Natural killer cell (primary cell): ENCODE data around the gene ASIC5. TPM values are rescaled to one million over a fixed set of nuclear protein-coding genes. Genes with fewer than 3 reads are reported as not detected.

ENCODE experiments used
- ATAC-seq, 3 donors: fragments of 150-1000 bp in 2 of 3; fragments of 200-7000 bp in 1 of 3; cut with Tn5 transposase; 1 replicate in 1 of 3; 2 replicates in 2 of 3; pipeline ENCODE4 v1.10.0; 2021; ENCODE audit warnings: mild to moderate bottlenecking in 2 of 3, moderate library complexity in 2 of 3
- DNase-seq, 2 donors: peaks; one replicate each; pipeline versions ENCODE4 v3.0.0 to v3.0.0-alpha.2; 2013 to 2021; ENCODE audit warnings: mixed read lengths in 1 of 2
- H3K27ac ChIP-seq: one replicate; pipeline ENCODE4 v1.5.1; 2013; ENCODE audit warnings: mild to moderate bottlenecking, low read length
- H3K27me3 ChIP-seq: one replicate; pipeline ENCODE4 v1.6.1; 2013; ENCODE audit warnings: low read length; ENCODE audit not compliant: control insufficient read depth, insufficient read depth
- H3K36me3 ChIP-seq: one replicate; pipeline ENCODE4 v1.6.1; 2013; ENCODE audit warnings: low read length; ENCODE audit not compliant: control insufficient read depth, insufficient read depth
- H3K4me1 ChIP-seq: one replicate; pipeline ENCODE4 v1.6.1; 2013; ENCODE audit warnings: low read length; ENCODE audit not compliant: control insufficient read depth, insufficient read depth
- H3K4me3 ChIP-seq: one replicate; pipeline ENCODE4 v1.5.1; 2013; ENCODE audit warnings: low read length
- H3K9me3 ChIP-seq: one replicate; pipeline ENCODE4 v1.6.1; 2013; ENCODE audit warnings: low read length; ENCODE audit not compliant: control insufficient read depth, insufficient read depth
- H3K27ac Mint-ChIP-seq, 2 donors: one replicate each; pipeline ENCODE4 v1.8.0; 2022; ENCODE audit warnings: mild to moderate bottlenecking in 2 of 2, mixed read lengths in 2 of 2, moderate library complexity in 1 of 2
- H3K27me3 Mint-ChIP-seq, 2 donors: one replicate each; pipeline ENCODE4 v1.8.0; 2022; ENCODE audit warnings: low read depth in 2 of 2, mixed read lengths in 2 of 2
- H3K36me3 Mint-ChIP-seq: one replicate; pipeline ENCODE4 v1.8.0; 2022; ENCODE audit warnings: mixed read lengths
- H3K4me1 Mint-ChIP-seq, 2 donors: one replicate each; pipeline ENCODE4 v1.8.0; 2022; ENCODE audit warnings: mixed read lengths in 2 of 2
- H3K4me3 Mint-ChIP-seq: one replicate; pipeline ENCODE4 v1.8.0; 2022; ENCODE audit warnings: mild to moderate bottlenecking, moderate library complexity, mixed read lengths
- H3K9me3 Mint-ChIP-seq, 2 donors: one replicate each; pipeline ENCODE4 v1.8.0; 2022; ENCODE audit warnings: mixed read lengths in 2 of 2
- WGBS: methylation state at CpG from one replicate; pipeline ENCODE4 v1.1.7; 2013; ENCODE audit warnings: missing lambda C conversion rate; ENCODE audit not compliant: insufficient coverage; 5-methylcytosine and 5-hydroxymethylcytosine counted together
- intact Hi-C: fragments of 100-400 bp; cut with micrococcal nuclease; formaldehyde crosslinking; loops from one replicate; pipeline ENCODE4 v1.14.2; 2022
- total RNA-seq, 4 donors: library from RNA; stranded (reverse); fragments of 120-200 nt in 1 of 4; gene quantifications; one replicate each; pipeline versions ENCODE4 v1.2.3 to v1.2.4, GENCODE V29; 2013 to 2022
- TF ChIP-seq, protein P1 (sequence below): fragments of 200-600 bp; IDR thresholded peaks from one replicate; pipeline ENCODE4 v1.8.0; 2022; ENCODE audit warnings: antibody characterized with exemption

Gene ASIC5
- not detected for total RNA-seq
- not detected for total RNA-seq (2013)

- no peaks in the 10 kb centered on the region for H3K4me1 Mint-ChIP-seq
- intact Hi-C loops: no loop called here
- no peaks in the 10 kb centered on the region for H3K4me1 ChIP-seq
- H3K36me3 Mint-ChIP-seq: no peaks in the 10 kb centered on the region
- 0% methylated on average over 1 of the region's 1 CpG for WGBS
- peaks cover 3 to 6% of the 10 kb centered on the region in 2 donors for H3K9me3 Mint-ChIP-seq
- H3K27ac Mint-ChIP-seq: no peak within 1 kb of the TSS
- ATAC-seq: no peak
- H3K27me3 Mint-ChIP-seq: no peaks in the 10 kb centered on the region
- TF ChIP-seq, protein P1, sequence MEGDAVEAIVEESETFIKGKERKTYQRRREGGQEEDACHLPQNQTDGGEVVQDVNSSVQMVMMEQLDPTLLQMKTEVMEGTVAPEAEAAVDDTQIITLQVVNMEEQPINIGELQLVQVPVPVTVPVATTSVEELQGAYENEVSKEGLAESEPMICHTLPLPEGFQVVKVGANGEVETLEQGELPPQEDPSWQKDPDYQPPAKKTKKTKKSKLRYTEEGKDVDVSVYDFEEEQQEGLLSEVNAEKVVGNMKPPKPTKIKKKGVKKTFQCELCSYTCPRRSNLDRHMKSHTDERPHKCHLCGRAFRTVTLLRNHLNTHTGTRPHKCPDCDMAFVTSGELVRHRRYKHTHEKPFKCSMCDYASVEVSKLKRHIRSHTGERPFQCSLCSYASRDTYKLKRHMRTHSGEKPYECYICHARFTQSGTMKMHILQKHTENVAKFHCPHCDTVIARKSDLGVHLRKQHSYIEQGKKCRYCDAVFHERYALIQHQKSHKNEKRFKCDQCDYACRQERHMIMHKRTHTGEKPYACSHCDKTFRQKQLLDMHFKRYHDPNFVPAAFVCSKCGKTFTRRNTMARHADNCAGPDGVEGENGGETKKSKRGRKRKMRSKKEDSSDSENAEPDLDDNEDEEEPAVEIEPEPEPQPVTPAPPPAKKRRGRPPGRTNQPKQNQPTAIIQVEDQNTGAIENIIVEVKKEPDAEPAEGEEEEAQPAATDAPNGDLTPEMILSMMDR: no peak
- no peaks in the 10 kb centered on the region for H3K27me3 ChIP-seq
- H3K4me3 ChIP-seq: no peak within 1 kb of the TSS
- H3K4me3 Mint-ChIP-seq: no peak within 1 kb of the TSS
- no peaks in the 10 kb centered on the region for H3K9me3 ChIP-seq
- no peak for DNase-seq
- no peaks in the 10 kb centered on the region for H3K36me3 ChIP-seq
- no peak within 1 kb of the TSS for H3K27ac ChIP-seq
Measured at GRCh38 chr4:155866177-155866576, at the start of gene ASIC5. Gene ASIC5 (minus strand): TSS chr4:155866277. CDS start chr4:155866226, 51 bp downstream.

GRCh38 chr4:155914782-155915181 is 48.7 kb upstream of the ASIC5 start:
- intact Hi-C loops: no loop called here
- no peak overlapping the region for H3K4me3 ChIP-seq
- no peaks in the 10 kb centered on the region for H3K36me3 ChIP-seq
- H3K4me1 Mint-ChIP-seq: no peaks in the 10 kb centered on the region
- no peak overlapping the region for H3K4me3 Mint-ChIP-seq
- no peaks in the 10 kb centered on the region for H3K27me3 ChIP-seq
- peaks cover 0 to 3% of the 10 kb centered on the region in 2 donors for H3K9me3 Mint-ChIP-seq
- H3K27ac Mint-ChIP-seq: no peak overlapping the region
- no peak for ATAC-seq
- DNase-seq: no peak
- no peak overlapping the region for H3K27ac ChIP-seq
- TF ChIP-seq, protein P1: no peak
- H3K36me3 Mint-ChIP-seq: no peaks in the 10 kb centered on the region
- WGBS: 79% methylated on average over 4 of the region's 5 CpGs
- H3K27me3 Mint-ChIP-seq: peaks cover 7 to 10% of the 10 kb centered on the region in 2 donors
- no peaks in the 10 kb centered on the region for H3K4me1 ChIP-seq
- H3K9me3 ChIP-seq: no peaks in the 10 kb centered on the region

- intact Hi-C loops: no loop called here
- no peaks in the 10 kb centered on the region for H3K4me1 ChIP-seq
- H3K9me3 ChIP-seq: no peaks in the 10 kb centered on the region
- Mint-ChIP-seq H3K36me3 (no peaks in the 10 kb centered on the region), H3K9me3 (peaks cover 0 to 3% of the 10 kb centered on the region in 2 donors), H3K4me3 (no peak overlapping the region), H3K27me3 (peaks cover 3 to 18% of the 10 kb centered on the region in 2 donors), H3K4me1 (no peaks in the 10 kb centered on the region), H3K27ac (no peak overlapping the region)
- TF ChIP-seq, protein P1: no peak
- no peaks in the 10 kb centered on the region for H3K36me3 ChIP-seq
- 69% methylated on average over 1 of the region's 1 CpG for WGBS
- no peak overlapping the region for H3K4me3 ChIP-seq
- no peaks in the 10 kb centered on the region for H3K27me3 ChIP-seq
- H3K27ac ChIP-seq: no peak overlapping the region
- ATAC-seq: no peak
- no peak for DNase-seq
Measured at GRCh38 chr4:155911905-155912304, 45.8 kb upstream of the ASIC5 start.

- Mint-ChIP-seq H3K4me1 (no peaks in the 10 kb centered on the region), H3K36me3 (no peaks in the 10 kb centered on the region), H3K27me3 (peaks cover 3 to 18% of the 10 kb centered on the region in 2 donors), H3K27ac (no peak overlapping the region), H3K9me3 (peaks cover 0 to 3% of the 10 kb centered on the region in 2 donors), H3K4me3 (no peak overlapping the region)
- no peak for DNase-seq
- Histone ChIP-seq H3K36me3 (no peaks in the 10 kb centered on the region), H3K27me3 (no peaks in the 10 kb centered on the region), H3K4me3 (no peak overlapping the region), H3K27ac (no peak overlapping the region), H3K9me3 (no peaks in the 10 kb centered on the region), H3K4me1 (no peaks in the 10 kb centered on the region)
- ATAC-seq: no peak
- intact Hi-C loops: no loop called here
- TF ChIP-seq, protein P1: no peak
- 92% methylated on average over 3 of the region's 3 CpGs for WGBS
Measured at GRCh38 chr4:155909615-155910226, 43.6 kb upstream of the ASIC5 start.
